HEK293T (cell line): ENCODE results near the gene BIRC5.

Experiments used
- CTCF ChIA-PET: fragments of 350-600 bp; formaldehyde crosslinking; extraction: SDS; loops from one replicate; lab custom pipeline; 2021; ENCODE audit warnings: antibody characterized with exemption, inconsistent platforms; lab: Yijun Ruan, JAX
- POLR2A ChIA-PET: fragments of 350-600 bp; formaldehyde crosslinking; extraction: SDS; loops from one replicate; lab custom pipeline; 2020; ENCODE audit warnings: antibody characterized with exemption, inconsistent platforms; lab: Yijun Ruan, JAX
- DNase-seq: peaks from one replicate; pipeline ENCODE4 v3.0.0; 2012; ENCODE audit warnings: mixed read lengths; ENCODE audit errors: extremely low spot score
- ARNT ChIP-seq: fragments of 450-650 bp; IDR thresholded peaks from 2 replicates; pipeline ENCODE4 v1.6.1; 2017; ENCODE audit warnings: mild to moderate bottlenecking
- BHLHE40 ChIP-seq: fragments of 450-650 bp; IDR thresholded peaks from 2 replicates; pipeline ENCODE4 v1.6.1; 2016; ENCODE audit warnings: mild to moderate bottlenecking, moderate library complexity, borderline replicate concordance
- CTBP1 ChIP-seq: fragments of 450-650 bp; IDR thresholded peaks from 2 replicates; pipeline ENCODE4 v1.6.1; 2016; ENCODE audit warnings: borderline replicate concordance
- ELF4 ChIP-seq: fragments of 450-650 bp; IDR thresholded peaks from 2 replicates; pipeline ENCODE4 v1.6.1; 2017; ENCODE audit warnings: antibody characterized with exemption
- FOXA1 ChIP-seq: fragments of 450-650 bp; IDR thresholded peaks from 2 replicates; pipeline ENCODE4 v1.6.1; 2016; ENCODE audit warnings: mild to moderate bottlenecking
- FOXK2 ChIP-seq: fragments of 450-650 bp; IDR thresholded peaks from 2 replicates; pipeline ENCODE4 v1.6.1; 2016; ENCODE audit warnings: mild to moderate bottlenecking
- FOXM1 ChIP-seq: fragments of 450-650 bp; IDR thresholded peaks from 2 replicates; pipeline ENCODE4 v1.6.1; 2017; ENCODE audit warnings: mild to moderate bottlenecking, borderline replicate concordance
- HDGF ChIP-seq: fragments of 450-650 bp; IDR thresholded peaks from 2 replicates; pipeline ENCODE4 v1.6.1; 2017; ENCODE audit warnings: antibody characterized with exemption, borderline replicate concordance
- L3MBTL2 ChIP-seq: fragments of 450-650 bp; conservative IDR thresholded peaks from 2 replicates; pipeline ENCODE4 v1.6.1; 2016; ENCODE audit warnings: mild to moderate bottlenecking
- LEF1 ChIP-seq: fragments of 450-650 bp; IDR thresholded peaks from 2 replicates; pipeline ENCODE4 v1.6.1; 2017; ENCODE audit warnings: mild to moderate bottlenecking, borderline replicate concordance
- NFRKB ChIP-seq: fragments of 450-650 bp; IDR thresholded peaks from 2 replicates; pipeline ENCODE4 v1.6.1; 2016; ENCODE audit warnings: mild to moderate bottlenecking, moderate library complexity
- PKNOX1 ChIP-seq: fragments of 450-650 bp; IDR thresholded peaks from 2 replicates; pipeline ENCODE4 v1.6.1; 2016
- SP1 ChIP-seq: fragments of 450-650 bp; IDR thresholded peaks from 2 replicates; pipeline ENCODE4 v1.6.1; 2017
- SUZ12 ChIP-seq: fragments of 450-650 bp; IDR thresholded peaks from 2 replicates; pipeline ENCODE4 v1.6.1; 2016; ENCODE audit warnings: mild to moderate bottlenecking
- TARDBP ChIP-seq: fragments of 450-650 bp; IDR thresholded peaks from 2 replicates; pipeline ENCODE4 v1.6.1; 2016
- ZNF384 ChIP-seq: fragments of 450-650 bp; IDR thresholded peaks from 2 replicates; pipeline ENCODE4 v1.6.1; 2016

The BIRC5 gene

GRCh38 chr17:78255953-78256706 lies 42.1 kb downstream of the BIRC5 start:
- POLR2A ChIA-PET = interaction anchor here (1.7 kb wide), 1 partner anchor 30 kb away, joined by 5 read pairs; no protein-coding TSS in a partner anchor
- no peak for TF ChIP-seq TARDBP
- TF ChIP-seq FOXK2 = no peak
- TF ChIP-seq HDGF = no peak
- TF ChIP-seq ELF4 = no peak
- no peak for TF ChIP-seq SUZ12
- no peak for TF ChIP-seq ZNF384
- no peak for TF ChIP-seq FOXA1
- no peak for TF ChIP-seq ARNT
- no peak for TF ChIP-seq NFRKB
- TF ChIP-seq BHLHE40 = no peak
- no peak for TF ChIP-seq L3MBTL2
- no peak for TF ChIP-seq SP1
- TF ChIP-seq PKNOX1 = no peak
- DNase-seq = no peak
- CTCF ChIA-PET = no interaction called here

GRCh38 chr17:78256707-78257591 lies 42.9 kb downstream of the BIRC5 start:
- DNase-seq = no peak
- ChIA-PET POLR2A (no interaction called here), CTCF (no interaction called here)
- TF ChIP-seq TARDBP (no peak), ZNF384 (no peak), BHLHE40 (no peak), CTBP1 (no peak), ELF4 (no peak), L3MBTL2 (no peak), FOXM1 (no peak), PKNOX1 (no peak), HDGF (no peak), LEF1 (no peak), FOXA1 (no peak), SP1 (no peak), ARNT (no peak), SUZ12 (no peak)

- TF ChIP-seq SUZ12 (no peak), SP1 (no peak), NFRKB (no peak), PKNOX1 (no peak), ARNT (no peak), FOXA1 (no peak), FOXK2 (no peak), ELF4 (no peak), L3MBTL2 (no peak), HDGF (no peak), ZNF384 (no peak), LEF1 (no peak)
- CTCF ChIA-PET = no interaction called here
- POLR2A ChIA-PET = no interaction called here
- DNase-seq = no peak
These were observed 43.8 kb downstream of the BIRC5 start for GRCh38 chr17:78257810-78258322.

- POLR2A ChIA-PET = no interaction called here
- CTCF ChIA-PET = no interaction called here
- no peak for DNase-seq
- TF ChIP-seq FOXK2 = no peak
These were observed 44.5 kb downstream of the BIRC5 start for GRCh38 chr17:78258323-78259191.

- CTCF ChIA-PET = no interaction called here
- POLR2A ChIA-PET = no interaction called here
- no peak for TF ChIP-seq L3MBTL2
- no peak for TF ChIP-seq SUZ12
- TF ChIP-seq SP1 = no peak
- no peak for TF ChIP-seq ZNF384
- TF ChIP-seq LEF1 = no peak
- no peak for DNase-seq
These were observed 45.1 kb downstream of the BIRC5 start for GRCh38 chr17:78259192-78259554.
